DMS153 treated with DMSO at 0.1 percent for 48 hours (cell line): ENCODE measurements around the gene KCNK10.

Experiments
- DNase-seq: peaks from one replicate; lab custom pipeline; 2025; ENCODE audit not compliant: unreplicated experiment; lab: John Stamatoyannopoulos, UW

Gene KCNK10

DNA sequence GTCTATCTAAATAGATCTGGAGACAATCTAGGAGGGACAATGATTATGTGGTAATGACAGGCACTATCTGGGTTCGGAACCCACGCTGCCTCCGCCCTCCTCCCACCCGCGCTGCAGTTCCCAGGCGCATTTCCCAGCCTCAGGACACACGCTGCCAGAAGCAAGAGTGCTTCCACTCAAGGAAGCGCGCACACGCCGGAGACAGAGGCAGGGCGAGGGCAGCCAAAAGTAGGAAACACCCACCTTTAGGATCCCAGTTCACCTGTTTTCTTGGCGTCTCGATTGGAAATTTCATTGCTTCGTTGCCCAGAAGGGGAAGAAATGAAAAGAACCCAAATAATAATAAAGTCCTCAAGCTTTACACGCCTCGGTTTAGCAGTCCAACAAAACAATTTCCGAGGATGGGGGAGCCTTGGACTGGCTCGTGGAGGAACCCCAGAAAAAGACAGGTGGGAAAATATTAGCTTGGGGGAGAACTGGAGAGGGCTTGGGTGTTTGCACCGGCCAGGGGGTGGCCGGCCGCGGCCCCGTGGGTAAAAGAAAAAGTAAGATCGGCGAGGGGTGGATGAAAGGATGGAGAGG lies 474 bp downstream of the KCNK10 start:
- DNase-seq = no peak

DNA sequence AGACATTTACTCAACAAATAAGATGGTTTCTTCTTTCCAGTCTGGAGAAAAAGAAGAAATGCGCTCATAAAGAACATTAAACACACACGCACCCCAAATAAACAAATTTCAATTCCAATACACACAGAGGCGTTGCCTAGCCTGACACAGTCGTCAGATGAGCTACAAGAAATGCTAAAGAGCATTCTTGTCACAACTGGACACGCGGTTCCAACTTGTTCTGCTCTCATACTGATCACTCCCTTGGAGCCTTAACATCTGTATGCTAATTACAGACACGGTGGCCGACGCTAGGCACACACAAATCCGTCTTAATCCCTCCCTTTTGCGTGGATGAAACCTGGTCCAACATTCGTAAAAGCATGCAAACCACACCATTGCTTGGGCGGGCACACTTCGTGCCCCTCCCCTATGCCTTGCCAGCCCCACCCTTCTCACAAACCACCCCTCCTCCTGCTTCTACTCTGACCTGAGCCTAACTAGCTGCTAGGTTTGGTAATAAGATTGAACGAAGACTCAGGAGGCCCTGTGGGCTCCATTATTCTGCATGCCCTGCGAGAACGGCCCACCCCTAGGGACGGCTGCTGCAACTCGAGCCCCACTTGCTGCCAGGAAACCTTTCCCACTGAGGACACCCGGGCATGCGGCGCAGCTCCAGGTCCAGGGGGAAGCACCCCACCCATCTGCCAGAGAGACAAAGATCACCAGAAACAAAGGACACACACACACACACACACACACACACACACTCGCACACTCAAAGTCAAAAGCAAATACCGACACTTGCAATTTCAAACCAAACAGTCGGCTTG lies 1.2 kb downstream of the KCNK10 start:
- no peak for DNase-seq

- no peak for DNase-seq
These were observed 4.7 kb downstream of the KCNK10 start for GRCh38 chr14:88318406-88318805.

GRCh38 chr14:88316521-88316920 lies 6.5 kb downstream of the KCNK10 start:
- no peak for DNase-seq

GRCh38 chr14:88312257-88312656 lies 10.8 kb downstream of the KCNK10 start:
- DNase-seq = no peak

DNA sequence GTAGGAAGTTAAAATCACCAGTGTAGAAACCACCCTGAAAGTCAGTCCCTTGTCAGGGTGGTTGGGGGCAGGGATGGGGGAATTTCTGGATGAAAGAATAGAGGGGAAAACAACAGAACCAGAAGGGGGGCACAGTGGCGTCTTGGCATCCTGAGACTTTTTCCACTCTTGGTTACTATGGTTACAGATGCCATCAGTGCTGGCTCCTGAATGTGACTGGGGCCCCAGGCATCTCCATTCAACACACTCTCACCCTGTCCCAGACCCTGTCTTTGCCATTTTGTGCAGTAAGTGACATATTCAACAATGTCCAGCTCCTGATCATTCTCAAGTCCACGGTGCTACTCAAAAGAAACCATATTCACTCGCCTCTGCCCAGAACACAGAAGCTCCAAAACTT lies 11.3 kb downstream of the KCNK10 start:
- DNase-seq = no peak

GRCh38 chr14:88310449-88310848 lies 12.6 kb downstream of the KCNK10 start:
- no peak for DNase-seq

GRCh38 chr14:88310021-88310420 lies 13.0 kb downstream of the KCNK10 start:
- no peak for DNase-seq

DNA sequence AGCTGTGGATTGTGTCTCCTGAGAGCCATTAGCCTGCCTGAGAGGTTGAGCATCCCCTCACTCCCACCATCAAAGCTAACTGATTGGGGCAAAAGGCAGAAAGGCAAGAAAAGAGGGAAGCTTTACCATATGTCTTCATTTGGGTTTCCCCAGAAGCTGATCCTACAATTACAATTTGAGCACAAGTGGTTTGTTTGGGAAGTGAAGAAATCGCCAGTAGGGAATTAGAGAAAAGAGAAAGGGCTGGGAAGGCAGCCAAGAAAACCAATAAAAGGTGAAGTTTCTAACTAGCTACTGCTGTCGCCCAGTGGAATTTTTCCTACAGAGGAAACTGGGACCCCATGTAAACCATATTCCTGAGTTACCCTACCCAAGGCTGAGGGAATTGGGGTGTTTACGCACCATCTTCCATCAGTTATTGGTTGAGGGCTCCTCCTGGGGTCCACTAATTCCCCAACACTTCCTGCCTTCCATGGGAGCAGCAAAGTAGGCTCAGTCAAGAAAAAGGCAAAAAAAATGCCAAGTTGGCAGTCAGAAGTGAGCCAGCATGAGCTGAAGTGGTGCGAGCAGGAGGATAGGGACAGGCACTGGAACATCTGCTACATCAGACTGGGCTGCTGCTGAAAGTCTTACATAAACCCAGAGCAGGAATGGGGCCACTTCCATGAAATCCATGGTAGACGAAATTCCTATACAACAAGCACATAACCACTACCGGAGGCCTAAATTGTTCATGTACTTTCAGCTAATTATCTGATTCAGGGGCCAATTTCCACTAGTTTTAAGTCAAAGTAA lies 17.3 kb downstream of the KCNK10 start:
- no peak for DNase-seq

GRCh38 chr14:88303041-88303440 lies 20.0 kb downstream of the KCNK10 start:
- no peak for DNase-seq

DNA sequence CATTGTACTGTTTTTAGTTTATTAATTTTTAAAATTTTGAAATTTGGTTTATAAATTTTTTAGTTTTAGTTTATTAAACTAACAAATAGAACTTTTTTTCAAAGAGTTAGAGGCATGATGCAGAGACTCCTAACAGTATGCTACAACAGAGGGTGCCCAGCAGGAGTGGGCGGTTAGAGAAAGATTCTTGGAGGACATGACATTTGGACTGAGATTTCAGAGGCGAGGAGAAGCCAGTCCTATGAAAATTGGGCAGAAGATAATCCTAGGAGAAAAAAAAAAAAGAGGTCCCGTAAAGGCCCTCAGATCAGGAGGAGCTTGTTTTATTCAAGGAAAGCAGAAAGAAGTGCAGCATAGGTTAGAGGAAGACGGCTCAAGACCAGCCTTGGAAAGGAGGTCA lies 21.7 kb downstream of the KCNK10 start:
- no peak for DNase-seq

GRCh38 chr14:88300817-88301216 lies 22.3 kb downstream of the KCNK10 start:
- DNase-seq = no peak

- DNase-seq = no peak
These were observed 23.1 kb downstream of the KCNK10 start for GRCh38 chr14:88299865-88300530.

DNA sequence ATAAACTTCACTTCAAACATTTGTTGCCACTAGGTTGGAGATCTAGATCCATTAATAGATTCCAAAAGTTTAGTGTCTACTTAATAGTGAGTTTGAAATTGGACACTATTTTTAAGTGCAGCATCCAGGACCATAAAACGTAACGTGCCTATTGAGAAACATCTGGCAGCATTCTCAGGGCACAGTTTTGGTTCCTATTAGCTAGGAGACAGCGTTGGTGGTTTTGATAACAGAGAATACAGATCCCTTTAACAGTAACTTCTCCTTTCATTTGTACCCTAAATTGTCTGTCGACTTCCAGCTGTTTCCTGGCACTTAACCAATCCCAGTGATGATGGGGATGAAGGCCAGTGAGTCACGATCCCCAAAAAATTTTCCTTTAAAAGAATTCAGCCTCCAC lies 25.8 kb downstream of the KCNK10 start:
- DNase-seq = no peak

DNA sequence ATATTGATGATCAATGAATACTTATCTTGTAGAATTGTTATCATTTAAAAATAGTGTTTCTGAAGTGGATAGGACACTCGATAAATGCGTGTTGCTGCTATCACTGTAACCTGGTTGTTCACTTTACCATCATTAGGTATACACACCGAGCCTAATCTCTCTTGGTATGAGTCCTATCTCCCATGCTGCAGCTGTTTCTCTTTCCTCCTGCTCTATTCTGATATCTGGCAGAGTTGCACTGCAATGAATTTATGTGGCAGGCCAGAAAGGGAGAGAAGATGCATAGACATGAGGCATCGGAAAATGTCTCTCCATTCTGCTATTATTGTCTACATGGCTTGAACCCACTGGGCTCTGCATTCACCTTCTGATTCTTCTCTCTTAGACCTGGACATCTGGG lies 26.7 kb downstream of the KCNK10 start:
- no peak for DNase-seq

- DNase-seq = no peak
These were observed 33.1 kb downstream of the KCNK10 start for GRCh38 chr14:88289996-88290395.

DNA sequence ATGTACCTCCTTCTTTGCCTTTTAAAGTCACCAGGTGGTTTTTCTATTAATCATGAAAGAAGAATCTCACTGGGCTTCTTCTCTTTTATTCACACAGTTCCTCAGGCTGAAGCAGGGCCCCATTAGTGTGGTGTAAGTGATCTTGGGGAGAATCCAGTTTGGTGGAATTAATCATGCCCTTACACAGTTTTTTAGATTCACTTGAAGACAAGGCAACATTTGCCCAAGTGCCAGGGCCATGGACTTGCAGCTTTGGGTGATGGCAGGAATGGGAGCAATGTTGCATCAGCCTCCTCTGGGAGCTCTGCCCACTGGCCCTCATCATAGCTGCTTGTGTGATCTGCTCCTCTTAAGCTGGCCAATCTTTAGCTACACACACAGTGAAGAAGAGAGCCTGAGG lies 33.8 kb downstream of the KCNK10 start:
- DNase-seq = no peak

GRCh38 chr14:88286309-88286708 lies 36.8 kb downstream of the KCNK10 start:
- no peak for DNase-seq

- no peak for DNase-seq
These were observed 41.6 kb downstream of the KCNK10 start for GRCh38 chr14:88281447-88281846.

- DNase-seq = no peak
These were observed 46.0 kb downstream of the KCNK10 start for GRCh38 chr14:88276923-88277596.
